Duodenal mucosa (tissue), 2 donors: Measurements from ENCODE around the gene SMPX.

ENCODE experiments used
- H3K27ac ChIP-seq: one replicate; pipeline ENCODE4 v1.7.0; 2013; ENCODE audit warnings: low read depth, low read length
- H3K27me3 ChIP-seq, 2 donors: one replicate each; pipeline ENCODE4 v1.7.0; 2013; ENCODE audit warnings: low read length in 2 of 2, control low read depth in 1 of 2; ENCODE audit not compliant: insufficient read depth in 2 of 2, control insufficient read depth in 1 of 2
- H3K36me3 ChIP-seq, 2 donors: one replicate each; pipeline ENCODE4 v1.7.0; 2013; ENCODE audit warnings: low read length in 2 of 2, control low read depth in 1 of 2; ENCODE audit not compliant: insufficient read depth in 2 of 2, control insufficient read depth in 1 of 2
- H3K4me1 ChIP-seq, 2 donors: one replicate each; pipeline ENCODE4 v1.7.0; 2013; ENCODE audit warnings: low read length in 2 of 2, control low read depth in 1 of 2; ENCODE audit not compliant: insufficient read depth in 2 of 2, control insufficient read depth in 1 of 2
- H3K4me3 ChIP-seq, 2 donors: one replicate each; pipeline ENCODE4 v1.7.0; 2013; ENCODE audit warnings: low read length in 2 of 2, low read depth in 1 of 2
- H3K9ac ChIP-seq, 2 donors: one replicate each; pipeline ENCODE4 v1.7.0; 2013; ENCODE audit warnings: low read length in 2 of 2, low read depth in 1 of 2
- H3K9me3 ChIP-seq, 2 donors: one replicate each; pipeline ENCODE4 v1.7.0; 2013; ENCODE audit warnings: low read length in 2 of 2, control low read depth in 1 of 2; ENCODE audit not compliant: control insufficient read depth in 1 of 2

The SMPX gene

DNA sequence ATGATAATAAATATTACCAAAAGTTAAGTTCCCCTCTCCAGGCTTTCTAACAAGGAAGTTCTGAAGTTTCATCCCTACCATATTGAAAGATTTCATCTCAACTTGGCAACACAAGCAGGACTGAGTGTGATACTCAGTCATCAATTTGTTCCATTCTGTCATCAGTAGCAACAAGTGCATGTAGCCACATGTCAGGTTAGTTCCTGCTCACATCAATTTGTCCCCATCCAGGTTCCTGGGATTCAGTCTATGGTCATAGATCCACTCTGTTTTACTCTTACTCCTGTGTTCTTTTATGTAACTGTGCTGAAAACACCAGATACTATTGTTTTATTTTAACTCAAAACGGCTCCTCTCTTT is 22.2 kb downstream of the SMPX start:
- no peaks in the 10 kb centered on the region for H3K36me3 ChIP-seq
- no peaks in the 10 kb centered on the region for H3K9me3 ChIP-seq
- no peak overlapping the region for H3K9ac ChIP-seq
- no peak overlapping the region for H3K27ac ChIP-seq
- H3K27me3 ChIP-seq: no peaks in the 10 kb centered on the region
- H3K4me3 ChIP-seq: no peak overlapping the region
- peaks cover 0 to 9% of the 10 kb centered on the region in 2 donors for H3K4me1 ChIP-seq

- Histone ChIP-seq H3K9ac (no peak overlapping the region), H3K27ac (no peak overlapping the region)
Observed at GRCh38 chrX:21735038-21735767, 22.7 kb downstream of the SMPX start.

DNA sequence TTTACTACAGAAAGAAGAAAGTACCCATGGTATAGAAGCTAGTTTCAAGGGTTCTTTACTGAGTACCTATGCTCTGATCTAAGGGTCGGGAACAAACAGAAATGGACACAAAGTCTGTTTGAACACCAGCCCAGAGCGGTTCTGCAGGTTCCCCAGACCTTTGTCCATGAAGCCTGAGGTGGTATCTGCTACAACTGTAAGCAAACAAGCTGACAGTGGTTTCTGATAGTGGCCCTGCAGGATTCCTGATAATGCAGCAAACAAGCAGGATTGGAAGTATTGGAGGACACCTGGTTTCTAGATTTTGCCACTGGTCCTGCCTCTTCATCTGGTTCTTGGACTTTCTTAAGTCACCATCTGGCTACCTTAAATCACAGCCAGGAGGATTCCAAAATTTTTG is 23.7 kb downstream of the SMPX start:
- H3K4me3 ChIP-seq: no peak overlapping the region
- H3K27ac ChIP-seq: no peak overlapping the region
- no peaks in the 10 kb centered on the region for H3K9me3 ChIP-seq
- peaks cover 0 to 4% of the 10 kb centered on the region in 2 donors for H3K4me1 ChIP-seq
- H3K36me3 ChIP-seq: no peaks in the 10 kb centered on the region
- no peaks in the 10 kb centered on the region for H3K27me3 ChIP-seq
- no peak overlapping the region for H3K9ac ChIP-seq

More at GRCh38 chrX:21735038-21735767, 22.7 kb downstream of the SMPX start:
- Histone ChIP-seq H3K4me1 (peaks cover 0 to 5% of the 10 kb centered on the region in 2 donors), H3K4me3 (no peak overlapping the region), H3K9me3 (no peaks in the 10 kb centered on the region), H3K36me3 (no peaks in the 10 kb centered on the region), H3K27me3 (no peaks in the 10 kb centered on the region)

DNA sequence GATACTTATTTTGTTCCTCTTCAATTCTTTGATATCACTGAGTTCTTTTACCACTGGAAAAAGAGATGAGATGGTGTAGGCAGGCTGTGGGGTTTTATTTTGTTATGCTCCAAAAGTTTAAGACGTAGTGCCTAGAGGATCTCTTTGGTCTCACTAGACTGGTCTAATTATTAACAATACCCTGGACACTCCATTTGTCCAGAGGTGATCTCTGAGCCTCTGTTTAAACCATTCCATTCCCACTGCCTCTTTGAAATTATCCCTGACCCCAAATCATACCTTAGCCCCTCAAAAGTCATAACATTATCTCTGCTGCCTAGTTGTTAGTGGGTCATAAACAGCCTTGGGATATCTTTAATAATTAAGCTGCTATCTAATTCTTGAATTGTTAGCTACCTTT is 24.2 kb downstream of the SMPX start:
- H3K27me3 ChIP-seq: no peaks in the 10 kb centered on the region
- no peak overlapping the region for H3K27ac ChIP-seq
- no peaks in the 10 kb centered on the region for H3K36me3 ChIP-seq
- H3K4me3 ChIP-seq: no peak overlapping the region
- H3K4me1 ChIP-seq: peaks cover 0 to 4% of the 10 kb centered on the region in 2 donors
- no peak overlapping the region for H3K9ac ChIP-seq
- H3K9me3 ChIP-seq: no peaks in the 10 kb centered on the region

- no peak overlapping the region for H3K9ac ChIP-seq
- H3K27me3 ChIP-seq: no peaks in the 10 kb centered on the region
- no peaks in the 10 kb centered on the region for H3K9me3 ChIP-seq
- no peaks in the 10 kb centered on the region for H3K36me3 ChIP-seq
- H3K4me3 ChIP-seq: no peak overlapping the region
- peaks cover 0 to 4% of the 10 kb centered on the region in 2 donors for H3K4me1 ChIP-seq
- H3K27ac ChIP-seq: no peak overlapping the region
Observed at GRCh38 chrX:21730026-21730425, 27.9 kb downstream of the SMPX start.

GRCh38 chrX:21728276-21728968 is 29.5 kb downstream of the SMPX start:
- Histone ChIP-seq H3K27me3 (no peaks in the 10 kb centered on the region), H3K4me3 (no peak overlapping the region), H3K9me3 (no peaks in the 10 kb centered on the region), H3K36me3 (no peaks in the 10 kb centered on the region), H3K27ac (no peak overlapping the region), H3K9ac (no peak overlapping the region), H3K4me1 (no peaks in the 10 kb centered on the region)

DNA sequence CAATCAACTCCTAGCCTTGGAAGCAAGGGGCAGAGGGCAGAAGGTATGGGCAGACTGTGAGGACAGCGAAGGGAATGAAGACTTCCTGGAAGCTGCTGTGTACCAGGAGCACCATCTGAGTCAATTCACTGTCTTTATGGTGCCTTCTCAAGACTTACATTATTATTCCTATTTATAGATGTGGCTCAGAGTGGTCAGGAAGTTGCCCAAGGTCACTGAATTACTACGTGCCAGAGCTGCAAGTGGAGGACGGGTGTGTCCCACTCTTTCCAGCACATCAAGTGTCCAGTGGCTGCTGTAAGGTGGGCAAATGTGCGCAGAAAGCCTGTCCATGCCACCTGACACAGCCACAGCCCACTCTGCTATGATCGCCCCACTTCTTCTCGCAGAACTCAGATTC is 32.0 kb downstream of the SMPX start:
- Histone ChIP-seq H3K9ac (no peak overlapping the region), H3K4me1 (no peaks in the 10 kb centered on the region), H3K27me3 (no peaks in the 10 kb centered on the region), H3K27ac (no peak overlapping the region), H3K4me3 (no peak overlapping the region), H3K36me3 (no peaks in the 10 kb centered on the region), H3K9me3 (no peaks in the 10 kb centered on the region)

GRCh38 chrX:21725496-21725895 is 32.4 kb downstream of the SMPX start:
- Histone ChIP-seq H3K9me3 (no peaks in the 10 kb centered on the region), H3K27ac (no peak overlapping the region), H3K9ac (no peak overlapping the region), H3K36me3 (no peaks in the 10 kb centered on the region), H3K4me1 (no peaks in the 10 kb centered on the region), H3K4me3 (no peak overlapping the region), H3K27me3 (no peaks in the 10 kb centered on the region)

DNA sequence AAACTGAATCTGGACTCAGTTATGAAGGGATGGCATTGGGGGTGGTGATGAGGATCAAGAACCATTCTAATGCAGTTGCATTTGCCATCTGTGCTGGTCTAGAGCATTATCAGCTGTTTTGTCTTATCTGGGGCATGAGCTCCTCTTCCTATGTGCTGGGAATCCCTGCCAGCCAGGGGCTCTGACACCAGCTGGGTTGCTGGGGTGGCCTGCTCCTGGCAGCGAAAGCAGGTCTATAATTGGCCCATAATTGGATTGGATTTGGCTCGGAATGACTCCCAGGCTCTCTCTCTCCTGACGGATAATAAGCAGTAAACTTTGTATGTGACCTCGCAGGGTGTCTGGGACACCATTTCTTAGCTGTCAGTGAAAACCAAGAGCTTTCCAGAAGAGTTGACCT is 34.1 kb downstream of the SMPX start:
- Histone ChIP-seq H3K36me3 (no peaks in the 10 kb centered on the region), H3K9me3 (no peaks in the 10 kb centered on the region)

GRCh38 chrX:21723084-21723483 is 34.8 kb downstream of the SMPX start:
- no peak overlapping the region for H3K4me3 ChIP-seq
- no peak overlapping the region for H3K9ac ChIP-seq
- no peaks in the 10 kb centered on the region for H3K9me3 ChIP-seq
- H3K27ac ChIP-seq: no peak overlapping the region
- no peaks in the 10 kb centered on the region for H3K27me3 ChIP-seq
- H3K4me1 ChIP-seq: no peaks in the 10 kb centered on the region
- H3K36me3 ChIP-seq: no peaks in the 10 kb centered on the region

More for the DNA sequence above, 34.1 kb downstream of the SMPX start:
- no peaks in the 10 kb centered on the region for H3K4me1 ChIP-seq
- H3K27me3 ChIP-seq: no peaks in the 10 kb centered on the region
- H3K4me3 ChIP-seq: no peak overlapping the region
- no peak overlapping the region for H3K27ac ChIP-seq
- H3K9ac ChIP-seq: no peak overlapping the region
